ENCODE data around the gene ERC2. TPM values are rescaled to one million over a fixed set of nuclear protein-coding genes. Genes with fewer than 3 reads are reported as not detected.

ERC2 gene
- total RNA-seq, 6 donors from 2014 or later = 0.67 to 14.7 (median 1.3) TPM

DNA sequence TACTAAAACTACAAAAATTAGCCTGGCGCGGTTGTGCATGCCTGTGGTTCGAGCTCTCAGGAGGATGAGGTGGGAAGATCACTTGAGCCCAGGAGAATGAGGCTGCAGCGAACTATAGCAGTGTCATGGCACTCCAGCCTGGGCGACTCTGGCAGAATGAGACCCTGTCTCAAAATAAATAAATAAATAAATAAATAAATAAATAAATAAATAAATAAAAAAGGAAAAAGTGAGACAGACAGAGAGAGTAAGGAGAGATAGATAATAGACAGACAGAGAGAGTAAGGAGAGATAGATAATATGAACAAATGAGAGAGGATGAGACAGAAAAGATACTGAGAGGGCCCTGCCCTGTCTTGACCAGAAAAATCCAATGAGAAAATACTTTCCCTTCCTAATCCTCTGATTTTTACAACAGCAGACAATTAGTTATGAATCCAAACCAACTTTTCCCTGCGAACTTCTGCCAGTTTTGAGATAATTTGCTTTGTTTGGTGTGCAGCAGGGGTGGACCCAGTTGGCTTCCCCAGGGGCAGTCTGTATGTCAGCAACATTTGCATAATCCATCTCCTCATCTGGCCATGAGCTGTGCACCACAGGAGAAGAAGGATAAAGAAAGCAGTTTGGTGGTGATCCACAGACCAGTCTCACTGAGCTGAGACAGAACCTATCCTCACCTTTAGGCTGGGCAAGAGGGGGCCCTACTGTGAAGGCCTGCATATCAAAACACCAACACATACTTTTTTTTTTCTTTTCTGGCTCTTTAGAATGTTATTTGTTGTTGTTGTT lies 692.7 kb downstream of the ERC2 start:
- WGBS, 2 donors = 86 to 90% methylated on average over 6 of the region's 6 CpGs
- DNase-seq (no peak), ATAC-seq (ENCODE audit: low FRiP score in 2 of 2) (no peak)
- Histone ChIP-seq H3K27ac (no peak overlapping the region), H3K4me1 (no peaks in the 10 kb centered on the region), H3K36me3 (no peaks in the 10 kb centered on the region), H3K9me3 (no peaks in the 10 kb centered on the region), H3K27me3 (no peaks in the 10 kb centered on the region), H3K4me3 (no peak overlapping the region)
- TF ChIP-seq CTCF (IDR thresholded peaks at IDR 0.05) = no peak

DNA sequence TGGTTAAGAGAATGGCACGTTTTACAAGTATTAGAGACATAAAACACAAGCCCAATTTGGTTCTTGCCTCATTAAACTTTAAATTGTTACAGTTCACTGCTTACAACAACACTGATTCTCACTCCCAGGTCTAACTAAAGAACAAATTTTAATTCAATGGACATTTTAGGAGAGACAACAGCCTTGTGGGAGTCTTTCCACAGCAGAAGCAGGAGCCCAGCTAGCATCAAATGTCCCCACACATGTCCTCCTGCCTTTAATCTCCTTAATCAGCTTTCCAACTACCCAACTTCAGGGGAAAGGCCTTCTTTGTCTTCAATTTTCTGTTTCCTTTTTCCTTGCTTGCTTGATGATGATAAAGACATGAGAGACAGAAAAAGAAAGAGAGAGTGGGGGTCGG lies 693.4 kb downstream of the ERC2 start:
- Histone ChIP-seq H3K27me3 (no peaks in the 10 kb centered on the region), H3K36me3 (no peaks in the 10 kb centered on the region), H3K27ac (no peak overlapping the region), H3K4me3 (no peak overlapping the region), H3K9me3 (no peaks in the 10 kb centered on the region), H3K4me1 (no peaks in the 10 kb centered on the region)
- TF ChIP-seq CTCF (IDR thresholded peaks at IDR 0.05) (no peak), POLR2A (IDR thresholded peaks at IDR 0.05) (no peak), POLR2AphosphoS5 (IDR thresholded peaks at IDR 0.05) (no peak), EP300 (IDR thresholded peaks at IDR 0.05) (no peak)
- ATAC-seq (ENCODE audit: low FRiP score in 2 of 2) (no peak), DNase-seq (no peak)
- WGBS, 2 donors = 73 to 78% methylated on average over 2 of the region's 2 CpGs

DNA sequence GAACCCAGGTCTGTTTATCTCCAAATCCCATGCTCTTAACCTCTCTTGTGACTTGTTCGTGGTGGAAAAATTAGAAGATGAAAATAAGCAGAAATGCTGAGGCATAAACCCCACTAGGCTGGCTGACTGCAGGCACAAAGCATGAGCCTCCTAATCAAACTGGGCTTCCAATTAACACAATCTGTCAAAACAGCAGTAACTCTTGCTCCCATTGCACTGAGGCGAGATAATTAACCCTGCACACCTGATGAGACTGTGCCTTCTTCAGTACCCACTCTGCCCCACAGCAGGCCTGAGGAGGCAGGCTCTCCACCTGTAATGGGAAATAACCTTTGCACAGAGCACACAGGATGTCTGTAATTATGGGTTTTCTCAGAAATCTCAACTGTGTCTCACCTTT lies 696.8 kb downstream of the ERC2 start:
- DNase-seq (no peak), ATAC-seq (ENCODE audit: low FRiP score in 2 of 2) (no peak)
- H3K27ac ChIP-seq = no peak overlapping the region
- H3K4me3 ChIP-seq = no peak overlapping the region
- no peaks in the 10 kb centered on the region for H3K4me1 ChIP-seq
- WGBS, 2 donors = 87 to 94% methylated on average over 2 of the region's 2 CpGs
- H3K9me3 ChIP-seq = no peaks in the 10 kb centered on the region
- TF ChIP-seq POLR2A (IDR thresholded peaks at IDR 0.05) = no peak
- TF ChIP-seq CTCF (IDR thresholded peaks at IDR 0.05) = no peak
- no peak for TF ChIP-seq POLR2AphosphoS5 (IDR thresholded peaks at IDR 0.05)
- TF ChIP-seq EP300 (IDR thresholded peaks at IDR 0.05) = no peak
- H3K36me3 ChIP-seq = no peaks in the 10 kb centered on the region
- H3K27me3 ChIP-seq = no peaks in the 10 kb centered on the region

- Histone ChIP-seq H3K27ac (no peak overlapping the region), H3K4me1 (no peaks in the 10 kb centered on the region), H3K4me3 (no peak overlapping the region), H3K36me3 (no peaks in the 10 kb centered on the region), H3K27me3 (no peaks in the 10 kb centered on the region), H3K9me3 (no peaks in the 10 kb centered on the region)
- TF ChIP-seq CTCF (IDR thresholded peaks at IDR 0.05) = no peak
- TF ChIP-seq POLR2A (IDR thresholded peaks at IDR 0.05) = no peak
- TF ChIP-seq EP300 (IDR thresholded peaks at IDR 0.05) = no peak
- no peak for TF ChIP-seq POLR2AphosphoS5 (IDR thresholded peaks at IDR 0.05)
- ATAC-seq (ENCODE audit: low FRiP score in 2 of 2) = no peak
- DNase-seq = no peak
- WGBS, 2 donors = 96% methylated on average over 1 of the region's 1 CpG
Measured at GRCh38 chr3:55770077-55770476, 698.2 kb downstream of the ERC2 start.

GRCh38 chr3:55766753-55767152 lies 701.5 kb downstream of the ERC2 start:
- H3K4me1 ChIP-seq = no peaks in the 10 kb centered on the region
- H3K36me3 ChIP-seq = no peaks in the 10 kb centered on the region
- no peak overlapping the region for H3K4me3 ChIP-seq
- no peak overlapping the region for H3K27ac ChIP-seq
- H3K27me3 ChIP-seq = no peaks in the 10 kb centered on the region
- DNase-seq (no peak), ATAC-seq (ENCODE audit: low FRiP score in 2 of 2) (no peak)
- 60 to 70% methylated on average over 1 of the region's 1 CpG for WGBS, 2 donors
- no peaks in the 10 kb centered on the region for H3K9me3 ChIP-seq
- no peak for TF ChIP-seq POLR2A (IDR thresholded peaks at IDR 0.05)
- no peak for TF ChIP-seq POLR2AphosphoS5 (IDR thresholded peaks at IDR 0.05)

Data from upper lobe of left lung (tissue), 6 donors.